SK-N-SH (cell line): ENCODE results near the gene DHX15. TPM values are rescaled to one million over a fixed set of nuclear protein-coding genes. Genes with fewer than 3 reads are reported as not detected.
A peak's percentile ranks its signal among the peaks of the same experiment; 100 is the strongest.

Experiments
- CTCF ChIA-PET: fragments of 300-600, 350-600 bp; formaldehyde crosslinking; extraction: SDS; loops from one replicate; lab custom pipeline; 2021; lab: Yijun Ruan, JAX
- POLR2A ChIA-PET: fragments of 350-600 bp; sonication (Branson Sonifier 250); formaldehyde crosslinking; extraction: SDS; loops from one replicate; lab custom pipeline; 2020; ENCODE audit warnings: antibody characterized with exemption, inconsistent platforms; lab: Yijun Ruan, JAX
- DNase-seq: peaks from one replicate; pipeline ENCODE4 v3.0.0; 2012
- H2AFZ ChIP-seq: fragments of 200-600 bp; sonication (generic); 2 replicates; pipeline ENCODE4 v1.8.1; 2016; ENCODE audit warnings: antibody characterized with exemption, mild to moderate bottlenecking, low read depth
- H3F3A ChIP-seq: fragments of 200-600 bp; sonication (generic); replicated peaks from 2 replicates; pipeline ENCODE3; 2016; ENCODE audit warnings: antibody characterized with exemption, mild to moderate bottlenecking; ENCODE audit not compliant: insufficient read depth
- H3K27ac ChIP-seq, 2 experiments: fragments of 200-500 bp in 1 of 2; fragments of 200-600 bp in 1 of 2; sonication (Bioruptor generic) in 1 of 2; sonication (generic), shearing (Covaris generic) in 1 of 2; 2 replicates each; pipeline versions ENCODE4 v1.5.1 to v1.6.1; 2014 to 2016; ENCODE audit warnings: low read depth in 2 of 2, inconsistent platforms in 1 of 2, low read length in 1 of 2, mild to moderate bottlenecking in 1 of 2, mixed read lengths in 1 of 2
- H3K27me3 ChIP-seq: fragments of 200-600 bp; sonication (generic), shearing (Covaris generic); 2 replicates; pipeline ENCODE4 v1.6.1; 2016; ENCODE audit warnings: mixed run types; ENCODE audit not compliant: insufficient read depth
- H3K36me3 ChIP-seq, 2 experiments: fragments of 200-500 bp in 1 of 2; fragments of 200-600 bp in 1 of 2; sonication (Bioruptor generic) in 1 of 2; sonication (generic) in 1 of 2; replicated peaks in 1 of 2; 2 replicates each; pipeline versions ENCODE3 to v1.5.1; 2014 to 2016; ENCODE audit warnings: low read length in 1 of 2, mild to moderate bottlenecking in 1 of 2; ENCODE audit not compliant: insufficient read depth in 2 of 2, control insufficient read depth in 1 of 2
- H3K4me1 ChIP-seq, 2 experiments: fragments of 200-500 bp in 1 of 2; fragments of 200-600 bp in 1 of 2; sonication (Bioruptor generic) in 1 of 2; sonication (generic), shearing (Covaris generic) in 1 of 2; 2 replicates each; pipeline versions ENCODE4 v1.5.1 to v1.6.1; 2014 to 2016; ENCODE audit warnings: low read depth in 1 of 2, low read length in 1 of 2, mixed run types in 1 of 2; ENCODE audit not compliant: insufficient read depth in 2 of 2, control insufficient read depth in 1 of 2
- H3K4me2 ChIP-seq: fragments of 200-600 bp; sonication (generic), shearing (Covaris generic); 2 replicates; pipeline ENCODE4 v1.6.1; 2017; ENCODE audit warnings: mixed run types
- H3K4me3 ChIP-seq, 2 experiments: fragments of 200-500 bp in 1 of 2; fragments of 200-600 bp in 1 of 2; sonication (Bioruptor generic) in 1 of 2; sonication (generic), shearing (Covaris generic) in 1 of 2; 2 replicates each; pipeline versions ENCODE4 v1.5.1 to v1.8.1; 2014 to 2016; ENCODE audit warnings: low read depth in 2 of 2, inconsistent platforms in 1 of 2, low read length in 1 of 2, mild to moderate bottlenecking in 1 of 2, mixed read lengths in 1 of 2, moderate library complexity in 1 of 2
- H3K79me2 ChIP-seq: fragments of 200-600 bp; sonication (generic); 2 replicates; pipeline ENCODE4 v1.8.1; 2017; ENCODE audit warnings: mild to moderate bottlenecking; ENCODE audit not compliant: insufficient read depth
- H3K9ac ChIP-seq: fragments of 200-600 bp; sonication (generic); 2 replicates; pipeline ENCODE4 v1.6.1; 2017; ENCODE audit warnings: mixed run types
- H3K9me2 ChIP-seq: fragments of 200-600 bp; sonication (generic); 2 replicates; pipeline ENCODE4 v1.6.1; 2017; ENCODE audit warnings: mixed run types
- H3K9me3 ChIP-seq: fragments of 200-600 bp; sonication (generic); 2 replicates; pipeline ENCODE4 v1.6.1; 2017; ENCODE audit warnings: mixed run types, mild to moderate bottlenecking, moderate library complexity
- H4K20me1 ChIP-seq: fragments of 200-600 bp; sonication (generic); 2 replicates; pipeline ENCODE4 v1.6.1; 2017; ENCODE audit warnings: mild to moderate bottlenecking, mixed run types; ENCODE audit not compliant: insufficient read depth
- ELF1 ChIP-seq: IDR thresholded peaks from 2 replicates; pipeline ENCODE4 v1.4.0; 2012
- FOSL2 ChIP-seq: IDR thresholded peaks from 2 replicates; pipeline ENCODE4 v1.4.0; 2012; ENCODE audit warnings: low read depth, mild to moderate bottlenecking, moderate library complexity, borderline replicate concordance
- FOXM1 ChIP-seq: IDR thresholded peaks from 2 replicates; pipeline ENCODE4 v1.4.0; 2012; ENCODE audit warnings: low read depth, mild to moderate bottlenecking
- GABPA ChIP-seq: IDR thresholded peaks from 2 replicates; pipeline ENCODE4 v1.4.0; 2012; ENCODE audit warnings: low read depth, mild to moderate bottlenecking
- GATA2 ChIP-seq: sonication (generic); formaldehyde crosslinking; IDR thresholded peaks from 2 replicates; pipeline ENCODE4 v1.5.0; 2020; ENCODE audit warnings: mild to moderate bottlenecking, missing genetic modification reagents
- MEF2A ChIP-seq: IDR thresholded peaks from 2 replicates; pipeline ENCODE4 v1.4.0; 2012; ENCODE audit warnings: low read depth, borderline replicate concordance
- MXI1 ChIP-seq: IDR thresholded peaks from 2 replicates; pipeline ENCODE4 v1.6.1; 2012; ENCODE audit warnings: mild to moderate bottlenecking, low read depth, low read length, improper control_type of control experiment
- NRF1 ChIP-seq: IDR thresholded peaks from 2 replicates; pipeline ENCODE4 v1.6.1; 2012; ENCODE audit warnings: low read depth, mild to moderate bottlenecking, low read length
- PBX3 ChIP-seq: IDR thresholded peaks from 2 replicates; pipeline ENCODE4; 2012
- POLR2AphosphoS5 ChIP-seq: IDR thresholded peaks from 2 replicates; pipeline ENCODE4 v1.6.1; 2012; ENCODE audit warnings: low read depth, low read length
- RAD21 ChIP-seq: IDR thresholded peaks from 2 replicates; pipeline ENCODE4 v1.6.1; 2012; ENCODE audit warnings: mild to moderate bottlenecking, low read length
- RFX5 ChIP-seq: IDR thresholded peaks from 2 replicates; pipeline ENCODE4 v1.6.1; 2012; ENCODE audit warnings: mild to moderate bottlenecking, improper control_type of control experiment, low read length
- RXRA ChIP-seq: IDR thresholded peaks from 2 replicates; pipeline ENCODE4 v1.4.0; 2012; ENCODE audit warnings: low read depth, mild to moderate bottlenecking, borderline replicate concordance
- SIN3A ChIP-seq: IDR thresholded peaks from 2 replicates; pipeline ENCODE4 v1.6.1; 2012; ENCODE audit warnings: low read depth, mild to moderate bottlenecking, low read length, moderate library complexity, borderline replicate concordance
- SMC3 ChIP-seq: IDR thresholded peaks from 2 replicates; pipeline ENCODE4 v1.6.1; 2012; ENCODE audit warnings: low read depth, low read length, improper control_type of control experiment
- TAF1 ChIP-seq: IDR thresholded peaks from 2 replicates; pipeline ENCODE4 v1.6.1; 2012; ENCODE audit warnings: low read depth, mild to moderate bottlenecking, low read length, moderate library complexity, borderline replicate concordance
- TEAD4 ChIP-seq: IDR thresholded peaks from 2 replicates; pipeline ENCODE4 v1.4.0; 2012; ENCODE audit warnings: mild to moderate bottlenecking, borderline replicate concordance; ENCODE audit not compliant: insufficient read depth
- USF2 ChIP-seq: fragments of 150-350 bp; IDR thresholded peaks from 2 replicates; pipeline ENCODE4 v1.6.1; 2017; ENCODE audit warnings: antibody characterized with exemption, low read length, low read depth, borderline replicate concordance
- YY1 ChIP-seq: IDR thresholded peaks from 2 replicates; pipeline ENCODE4 v1.4.0; 2012; ENCODE audit warnings: low read depth, mild to moderate bottlenecking
- ZBTB33 ChIP-seq: IDR thresholded peaks from 2 replicates; pipeline ENCODE4 v1.4.0; 2012; ENCODE audit warnings: low read depth, borderline replicate concordance
- WGBS: methylation state at CpG from one replicate; pipeline ENCODE4 v1.1.6; 2017; ENCODE audit warnings: low lambda C conversion rate; 5-methylcytosine and 5-hydroxymethylcytosine counted together
- polyA plus RNA-seq, 3 experiments: library from polyadenylated mRNA; depleted of rRNA; stranded (reverse); fragments of >200 nt; gene quantifications; 2 replicates each; pipeline ENCODE4 v1.2.3, GENCODE V29; 2012

DHX15 gene
- polyA plus RNA-seq, 1 of the 3 experiments (the other 2 are of a cell fraction): 63.3 TPM

DNA sequence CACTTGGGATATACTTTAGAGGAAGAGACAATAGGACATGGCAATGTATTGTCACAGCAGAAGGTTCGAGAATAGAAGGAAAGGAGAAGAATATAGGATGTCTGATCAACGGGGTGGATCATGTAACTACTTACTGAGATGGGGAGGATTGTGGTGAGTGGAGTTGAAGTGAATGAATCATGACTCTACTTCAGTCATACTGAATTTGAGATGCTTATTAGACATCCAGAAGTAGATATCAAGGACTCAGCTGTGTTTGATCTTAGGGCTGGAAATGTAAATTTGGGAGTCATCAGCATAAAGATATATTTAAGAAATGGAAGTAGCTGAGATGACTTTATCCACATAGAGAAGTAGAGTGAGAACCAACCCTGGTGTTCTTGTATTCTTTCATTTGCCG, 29.1 kb upstream of the DHX15 start:
- H3K9ac ChIP-seq: no peak overlapping the region
- ChIA-PET CTCF (interaction anchor here (0.6 kb wide), 1 partner anchor 753 kb away, joined by 3 read pairs; no protein-coding TSS in a partner anchor), POLR2A (no interaction called here)
- H3K27me3 ChIP-seq: no peaks in the 10 kb centered on the region
- H3K36me3 ChIP-seq: no peaks in the 10 kb centered on the region
- H3K4me1 ChIP-seq: no peaks in the 10 kb centered on the region
- no peak for DNase-seq
- 21% methylated on average over 3 of the region's 3 CpGs for WGBS
- no peak overlapping the region for H2AFZ ChIP-seq
- TF ChIP-seq NRF1 (no peak), TEAD4 (no peak), ZBTB33 (no peak), PBX3 (no peak), RAD21 (no peak), GATA2 (CRISPR knock-in tag) (no peak), MEF2A (no peak), MXI1 (no peak), RXRA (no peak), SIN3A (no peak), SMC3 (no peak), ELF1 (no peak), FOXM1 (no peak), USF2 (no peak), POLR2AphosphoS5 (no peak)
- no peaks in the 10 kb centered on the region for H3K9me2 ChIP-seq
- H4K20me1 ChIP-seq: no peaks in the 10 kb centered on the region
- H3K9me3 ChIP-seq: no peaks in the 10 kb centered on the region
- H3K79me2 ChIP-seq: no peaks in the 10 kb centered on the region
- no peak overlapping the region for H3K27ac ChIP-seq
- H3K4me3 ChIP-seq: no peak overlapping the region
- no peak overlapping the region for H3K4me2 ChIP-seq
- no peaks in the 10 kb centered on the region for H3F3A ChIP-seq

- H4K20me1 ChIP-seq: no peaks in the 10 kb centered on the region
- H3K4me1 ChIP-seq: no peaks in the 10 kb centered on the region
- H3K4me3 ChIP-seq: peak overlapping the region in 1 of 2 experiments; percentile 43; a peak in 2 of 4 replicates
- no peaks in the 10 kb centered on the region for H3K36me3 ChIP-seq
- no peak overlapping the region for H3K9ac ChIP-seq
- H3K27me3 ChIP-seq: no peaks in the 10 kb centered on the region
- H3K4me2 ChIP-seq: peak overlapping the region; percentile 50; the same call in 1 of the 2 replicates
- H3K9me2 ChIP-seq: no peaks in the 10 kb centered on the region
- DNase-seq: no peak
- TF ChIP-seq TAF1 (no peak), RFX5 (no peak), YY1 (no peak), ZBTB33 (no peak), MXI1 (no peak), GABPA (no peak), SMC3 (no peak), NRF1 (no peak), RXRA (no peak), FOSL2 (no peak), ELF1 (no peak)
- ChIA-PET CTCF (no interaction called here), POLR2A (no interaction called here)
- 56% methylated on average over 11 of the region's 11 CpGs for WGBS
- no peak overlapping the region for H2AFZ ChIP-seq
- no peak overlapping the region for H3K27ac ChIP-seq
- H3K79me2 ChIP-seq: no peaks in the 10 kb centered on the region
- no peaks in the 10 kb centered on the region for H3K9me3 ChIP-seq
- H3F3A ChIP-seq: no peaks in the 10 kb centered on the region
These were observed 27.2 kb upstream of the DHX15 start for GRCh38 chr4:24611575-24611974.
